ENCODE data around the gene CEBPA.
"Not testable (repeated sequence)": the region's sequence is repeated elsewhere in the genome, so short reads cannot be mapped to it uniquely, and the experiment has no call there.

CEBPA gene

DNA sequence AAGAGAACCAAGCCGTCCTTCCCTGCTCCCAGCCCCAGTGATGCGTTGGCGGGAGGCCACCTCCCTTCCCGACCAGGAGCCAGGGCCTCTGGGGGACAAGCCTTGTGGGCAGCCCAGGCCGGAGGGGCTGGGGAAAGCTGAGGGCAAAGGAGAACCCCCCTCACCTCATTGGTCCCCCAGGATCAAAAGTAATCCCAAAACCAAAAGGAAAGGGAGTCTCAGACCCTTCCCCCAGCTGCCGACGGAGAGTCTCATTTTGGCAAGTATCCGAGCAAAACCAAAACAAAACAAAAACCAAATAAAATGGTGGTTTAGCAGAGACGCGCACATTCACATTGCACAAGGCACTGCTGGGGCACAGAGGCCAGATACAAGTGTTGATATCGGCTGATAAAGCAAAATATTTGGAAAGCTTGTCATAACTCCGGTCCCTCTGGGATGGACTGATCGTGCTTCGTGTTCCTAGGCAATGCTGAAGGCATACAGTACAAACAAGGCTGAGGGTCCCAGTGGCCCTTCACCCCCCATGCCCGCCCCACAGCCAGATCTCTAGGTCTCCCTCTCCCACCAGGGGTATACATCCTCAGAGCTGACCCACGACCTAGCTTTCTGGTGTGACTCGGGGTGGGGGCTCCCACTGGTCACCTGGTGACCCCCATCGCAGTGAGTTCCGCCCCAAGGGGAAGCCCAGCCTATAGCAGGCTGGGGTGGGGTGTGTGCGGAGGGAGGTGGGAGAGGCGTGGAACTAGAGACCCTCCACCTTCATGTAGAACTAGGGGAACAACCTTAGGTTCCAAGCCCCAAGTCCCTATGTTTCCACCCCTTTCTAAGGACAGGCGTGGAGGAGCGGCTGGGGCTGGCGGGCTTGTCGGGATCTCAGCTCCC is 2.1 kb downstream of the CEBPA start:
- DNase-seq, result no peak

DNA sequence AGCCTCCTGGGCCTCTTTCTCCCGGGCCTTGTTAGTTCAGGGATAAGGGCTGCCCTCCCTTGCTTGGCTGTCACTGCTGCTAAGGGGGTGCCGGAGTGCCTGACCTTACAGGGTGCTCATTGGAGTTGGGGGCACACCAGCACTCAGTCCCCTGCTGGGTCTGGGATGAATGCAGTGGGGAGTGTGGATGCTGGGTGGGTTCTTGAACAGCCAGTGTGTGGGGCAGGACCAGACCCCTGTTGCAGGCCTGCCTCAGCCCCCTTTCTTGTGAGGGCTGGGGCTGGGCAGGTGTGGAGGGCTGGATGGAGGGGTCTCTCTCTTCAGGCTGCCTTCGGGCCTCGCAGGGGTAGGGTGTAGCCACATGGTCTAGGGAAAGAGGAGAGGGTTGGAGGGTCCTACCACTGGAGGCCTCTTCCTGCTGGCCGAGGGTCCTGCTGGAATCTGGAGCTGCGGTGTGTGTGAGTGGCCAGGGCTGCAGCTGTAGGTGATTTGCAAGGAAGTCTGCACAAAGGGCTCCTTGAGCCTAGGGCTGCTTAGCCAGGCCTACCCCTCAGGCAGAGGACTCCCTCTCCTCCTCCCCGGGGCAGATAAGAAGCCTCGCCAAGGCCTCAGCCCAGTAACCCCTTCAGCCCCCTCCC is 3.2 kb downstream of the CEBPA start:
- no peak for DNase-seq

DNA sequence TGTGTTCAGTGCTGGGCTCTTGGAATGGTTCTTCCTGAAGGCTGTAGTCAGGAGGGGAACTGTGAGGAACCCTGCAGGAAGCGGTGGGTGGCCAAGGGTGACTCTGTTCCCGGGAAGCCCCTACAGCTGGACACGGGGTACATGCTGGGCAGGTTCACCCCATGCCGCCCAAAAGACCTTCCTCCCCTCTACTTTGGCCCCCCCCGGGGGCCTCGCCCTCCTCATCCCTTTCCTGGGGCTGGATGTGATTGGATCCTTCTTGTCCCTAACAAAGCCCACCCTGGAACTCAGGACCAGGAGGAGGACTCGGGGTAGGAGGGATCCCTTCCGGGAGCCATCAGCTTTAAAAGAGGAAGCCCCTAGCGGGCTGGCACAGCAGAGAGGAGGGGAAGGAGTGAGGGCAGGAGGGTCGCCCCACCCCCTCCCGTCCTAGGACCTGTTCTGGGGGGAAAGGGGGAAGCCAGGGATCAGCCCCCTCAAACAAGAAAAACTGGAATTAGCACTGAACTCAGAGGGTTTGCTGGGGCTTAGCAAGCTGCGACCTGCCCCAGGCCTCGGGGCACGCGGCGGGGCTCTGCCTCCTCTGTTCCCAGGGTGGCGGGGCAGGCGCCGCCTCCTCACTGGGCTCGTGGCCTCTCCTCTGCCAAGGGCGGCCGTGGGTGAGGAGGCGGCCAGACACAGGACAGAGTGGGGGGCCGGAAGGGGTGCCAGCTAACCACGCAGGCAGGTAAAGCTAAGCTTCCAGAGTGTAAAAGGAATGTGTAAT is 4.0 kb downstream of the CEBPA start:
- no peak for DNase-seq

DNA sequence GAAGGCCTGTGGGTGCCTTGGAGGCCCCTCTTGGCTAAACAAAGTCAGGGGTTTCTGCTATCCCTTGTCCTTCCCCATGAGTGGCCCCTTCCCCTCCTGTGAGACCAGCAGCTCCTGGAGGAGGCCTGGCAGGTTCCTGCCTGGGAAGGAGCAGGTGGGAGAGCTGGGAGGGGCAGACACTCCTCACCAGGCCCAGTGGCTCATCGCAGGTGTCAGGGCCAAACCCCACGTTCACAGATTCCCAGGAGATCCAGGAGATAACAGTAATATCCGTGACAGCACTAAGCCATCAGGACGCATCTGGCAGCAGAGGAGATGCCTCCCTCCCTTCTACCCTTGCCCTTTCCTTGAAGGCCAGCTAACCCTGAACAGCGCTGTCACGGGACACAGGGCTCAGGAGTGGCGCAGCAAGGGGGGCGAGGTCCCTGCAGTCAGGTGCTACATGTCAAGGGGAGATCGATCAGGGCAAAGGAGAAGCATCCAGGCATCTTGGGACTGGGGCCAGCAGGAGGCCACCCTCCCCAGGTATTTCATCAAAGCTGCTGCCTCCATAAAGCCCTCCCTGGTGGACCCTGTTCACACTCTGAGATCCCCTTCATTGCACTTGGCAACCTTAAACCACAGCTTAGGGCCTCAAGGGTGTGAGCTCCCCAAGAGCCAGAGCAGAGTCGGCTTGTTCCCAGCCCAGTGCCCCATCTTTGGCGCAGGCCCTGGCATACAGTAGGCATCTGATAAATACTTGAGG is 4.8 kb downstream of the CEBPA start:
- no peak for DNase-seq

DNA sequence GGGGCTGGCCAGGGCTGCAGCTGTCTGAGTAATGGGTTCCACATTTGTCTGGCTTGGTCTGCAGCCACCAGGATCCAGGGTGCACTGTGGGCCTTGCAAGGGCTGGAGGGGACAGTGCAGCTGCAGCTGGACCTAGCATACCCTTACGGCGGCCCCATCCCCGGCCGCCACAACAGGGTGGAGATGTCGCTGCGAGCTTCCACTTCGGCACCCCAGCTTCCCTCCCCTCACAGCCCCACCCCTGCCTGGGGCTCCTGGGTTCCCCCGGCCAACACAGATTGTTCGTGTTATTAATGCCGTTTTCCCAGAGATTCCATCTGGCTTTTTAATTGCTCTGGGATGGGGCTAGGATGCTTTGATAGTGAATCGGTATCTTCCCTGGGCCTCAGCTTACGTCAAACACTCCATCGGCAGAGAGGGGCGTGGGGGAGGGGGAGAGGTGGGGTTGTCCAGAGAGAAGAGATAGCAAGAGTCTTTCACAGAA is 5.8 kb downstream of the CEBPA start:
- DNase-seq, result no peak

DNA sequence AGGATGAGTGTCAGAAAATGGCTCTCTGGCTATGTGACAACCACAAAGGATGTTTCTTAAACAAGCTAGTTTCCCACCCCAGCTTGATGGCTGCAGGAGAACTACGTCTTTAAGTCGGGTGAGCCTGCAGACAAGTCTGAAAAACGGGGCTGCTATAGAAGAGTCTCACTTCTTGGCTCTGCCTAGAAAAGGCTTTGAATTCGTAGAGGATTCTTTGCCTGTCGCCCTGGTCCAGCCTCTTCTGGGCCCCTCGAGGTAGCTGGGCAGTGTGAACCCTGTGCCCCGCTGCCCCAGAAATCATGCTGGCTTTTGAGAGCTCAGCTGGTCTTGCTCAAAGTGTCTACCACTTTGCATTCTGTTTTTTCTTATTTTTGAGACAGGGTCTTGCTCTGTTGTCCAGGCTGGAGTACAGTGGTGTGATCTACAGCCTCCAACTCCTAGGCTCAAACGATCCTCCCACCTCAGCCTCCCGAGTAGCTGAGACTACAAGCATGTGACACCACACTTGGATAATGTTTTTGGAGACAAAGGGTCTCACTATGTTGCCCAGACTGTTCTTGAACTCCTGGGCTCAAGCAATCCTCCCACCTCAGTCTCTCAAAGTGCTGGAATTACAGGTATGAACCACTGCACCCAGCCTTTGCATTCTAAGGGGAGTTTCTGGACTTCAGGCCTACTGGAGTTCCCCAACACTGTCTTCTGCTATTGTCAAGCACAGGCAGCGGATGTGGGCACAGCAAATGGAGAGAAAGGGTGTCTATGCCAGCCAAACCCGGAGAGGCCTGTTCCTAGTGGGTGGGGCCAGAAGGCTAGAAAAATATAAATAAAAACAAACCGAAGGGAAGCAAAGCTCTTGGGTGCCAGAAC is 6.5 kb downstream of the CEBPA start:
- DNase-seq, result no peak

DNA sequence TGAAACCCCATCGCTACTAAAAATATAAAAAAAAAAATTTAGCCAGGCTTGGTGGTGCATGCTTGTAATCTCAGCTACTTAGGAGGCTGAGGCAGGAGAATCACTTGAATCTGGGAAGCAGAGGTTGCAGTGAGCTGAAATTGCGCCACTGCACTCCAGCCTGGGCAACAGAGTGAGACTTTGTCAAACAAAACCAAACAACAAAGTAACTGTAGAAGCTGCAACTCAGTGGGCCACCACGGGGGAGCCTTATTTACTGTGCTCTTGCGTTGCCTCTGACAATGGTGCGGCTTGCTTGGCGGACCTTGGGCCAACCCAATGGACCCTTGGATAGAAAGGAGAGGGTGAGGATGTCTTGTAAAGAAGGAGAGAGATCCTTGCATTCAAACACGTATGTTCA is 7.3 kb downstream of the CEBPA start:
- not testable (repeated sequence) for DNase-seq

DNA sequence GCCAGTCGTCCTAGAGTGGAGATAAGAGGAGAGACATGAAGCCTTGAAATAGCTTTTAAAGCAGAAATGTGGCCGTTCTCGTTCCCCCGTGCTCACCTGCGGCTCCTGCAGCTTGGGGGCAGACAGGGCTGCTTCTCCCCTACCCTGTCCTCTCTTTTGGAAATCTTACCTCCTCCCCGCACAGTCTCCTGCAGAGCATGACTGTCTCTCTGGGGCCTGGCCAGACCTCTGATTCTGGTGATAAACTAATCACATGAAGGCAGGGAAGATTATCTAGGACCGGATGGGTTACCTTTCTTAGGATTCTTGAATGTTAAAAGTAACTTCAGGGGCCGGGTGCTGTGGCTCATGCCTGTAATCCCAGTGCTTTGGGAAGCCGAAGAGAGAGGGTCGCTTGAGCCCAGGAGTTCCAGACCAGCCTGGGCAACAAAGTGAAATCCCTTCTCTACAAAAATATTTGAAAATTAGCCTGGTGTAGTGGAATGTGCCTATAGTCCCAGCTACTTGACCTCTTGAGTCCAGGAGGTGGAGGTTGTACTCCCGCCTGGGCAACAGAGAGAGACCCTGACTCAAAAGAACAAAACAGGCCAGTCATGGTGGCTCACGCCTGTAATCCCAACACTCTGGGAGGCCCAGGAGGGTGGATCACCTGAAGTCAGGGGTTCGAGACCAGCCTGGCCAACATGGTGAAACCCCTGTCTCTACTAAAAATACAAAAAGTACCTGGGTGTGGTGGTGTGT is 8.1 kb downstream of the CEBPA start:
- DNase-seq, result no peak

DNA sequence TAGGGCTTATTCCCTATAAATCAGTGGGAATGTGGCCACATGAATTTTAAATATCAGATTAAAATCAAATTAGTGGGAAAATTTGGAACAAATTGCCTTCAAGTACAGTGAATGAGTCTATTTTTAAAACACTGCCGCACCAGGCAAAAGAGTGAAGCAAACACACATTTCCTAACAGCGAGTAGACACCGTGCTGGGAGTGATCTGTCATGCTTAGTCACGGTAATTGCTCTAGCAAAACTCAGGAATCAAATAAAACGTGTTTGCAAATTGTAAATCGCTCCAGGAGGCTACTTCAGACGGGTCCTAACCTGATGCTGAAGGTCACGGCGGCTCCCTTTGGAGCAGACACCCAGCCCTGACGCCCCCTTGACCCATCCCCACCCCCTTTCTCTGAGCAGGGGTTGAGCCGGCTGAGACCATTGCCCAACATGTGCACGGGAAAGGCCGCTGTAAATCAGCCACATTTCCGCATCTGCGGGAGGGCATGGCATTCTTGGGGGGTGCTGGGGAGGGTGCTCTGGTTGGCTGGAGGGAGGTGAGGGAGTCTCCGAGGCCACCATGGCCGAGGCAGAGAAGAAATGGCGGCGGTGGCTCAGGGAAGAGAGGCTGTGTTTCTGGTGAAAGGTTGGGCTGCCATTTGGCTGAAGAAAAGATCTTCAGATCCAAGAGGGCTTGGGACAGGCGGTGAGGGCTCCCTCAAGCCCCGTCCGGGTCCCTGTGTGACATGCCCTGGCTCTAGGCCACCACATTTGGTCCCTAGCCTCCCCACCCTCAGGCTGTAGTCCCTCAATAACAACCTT is 8.9 kb downstream of the CEBPA start:
- no peak for DNase-seq

DNA sequence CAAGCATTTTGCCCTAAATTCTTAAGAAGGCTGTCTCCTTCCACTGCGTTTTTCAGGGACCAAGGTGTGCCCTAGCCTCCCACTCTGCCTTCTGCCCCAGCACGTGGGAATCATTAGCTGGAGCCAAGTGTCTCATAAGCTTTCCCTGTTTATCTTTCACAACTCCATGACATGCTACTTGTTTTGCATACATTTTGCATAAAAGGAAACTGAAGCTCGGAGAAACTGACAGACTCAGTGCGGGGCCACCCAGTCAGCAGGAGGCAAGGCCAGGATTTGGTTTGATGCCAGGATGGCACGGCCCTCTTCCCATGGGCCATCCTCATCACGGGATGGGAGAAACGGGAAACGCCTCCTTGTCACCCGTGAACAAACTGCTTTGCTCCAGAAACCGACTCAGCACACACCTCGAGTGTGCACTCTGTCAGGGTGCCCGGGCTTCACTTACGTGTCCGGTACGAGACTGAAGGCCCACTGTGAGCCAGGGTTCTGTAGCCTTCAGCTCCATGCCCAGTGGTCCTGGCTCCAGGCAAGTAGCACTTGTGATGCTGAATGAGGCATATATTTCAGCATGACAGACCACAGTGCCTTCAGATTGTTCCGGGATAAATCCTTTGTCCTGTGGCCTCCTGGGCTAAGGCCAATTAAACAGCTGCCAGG is 9.6 kb downstream of the CEBPA start:
- no peak for DNase-seq

DNA sequence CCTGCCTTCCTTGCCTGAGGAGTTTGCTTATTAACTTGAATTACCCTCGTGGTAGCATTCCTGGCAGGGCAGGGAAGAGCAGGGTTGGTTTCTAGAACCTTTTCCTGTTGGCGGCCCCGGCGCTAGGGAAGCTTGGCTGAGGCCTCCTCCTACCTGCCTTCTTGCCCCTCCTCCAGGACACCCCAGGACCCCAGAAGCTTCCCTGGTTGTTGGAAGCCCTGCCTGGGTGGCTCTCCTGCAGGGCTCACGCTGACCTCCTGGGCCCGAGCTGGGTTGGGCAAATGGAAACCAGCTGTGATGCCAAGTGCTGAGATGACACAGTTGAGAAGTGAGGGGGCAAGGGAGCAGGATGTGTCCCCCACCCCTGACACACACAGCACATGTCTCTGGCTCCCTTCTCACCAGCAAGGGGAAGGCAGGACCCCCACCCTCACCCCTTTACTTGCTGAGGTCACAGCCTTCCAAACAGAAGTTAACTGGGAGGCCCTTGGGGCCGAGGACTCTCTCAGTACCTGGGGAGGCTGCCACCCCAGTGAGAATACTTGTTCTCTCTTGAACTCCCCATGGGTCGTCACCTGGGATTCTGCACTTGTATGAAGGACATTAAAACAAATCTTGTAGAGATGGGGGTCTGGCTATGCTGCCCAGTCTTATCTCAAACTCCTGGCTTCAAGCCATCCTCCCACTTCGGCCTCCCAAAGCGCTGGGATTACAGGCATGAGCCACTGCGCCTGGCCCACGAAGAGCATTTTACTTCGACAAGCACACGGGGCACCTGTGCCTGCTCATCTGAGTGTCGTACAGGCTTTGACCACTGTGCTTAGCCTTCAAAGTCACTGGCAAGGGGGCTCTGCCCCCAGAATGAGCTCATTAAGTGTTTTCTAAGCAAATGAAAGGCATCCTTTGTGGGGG is 10.5 kb downstream of the CEBPA start:
- no peak for DNase-seq

DNA sequence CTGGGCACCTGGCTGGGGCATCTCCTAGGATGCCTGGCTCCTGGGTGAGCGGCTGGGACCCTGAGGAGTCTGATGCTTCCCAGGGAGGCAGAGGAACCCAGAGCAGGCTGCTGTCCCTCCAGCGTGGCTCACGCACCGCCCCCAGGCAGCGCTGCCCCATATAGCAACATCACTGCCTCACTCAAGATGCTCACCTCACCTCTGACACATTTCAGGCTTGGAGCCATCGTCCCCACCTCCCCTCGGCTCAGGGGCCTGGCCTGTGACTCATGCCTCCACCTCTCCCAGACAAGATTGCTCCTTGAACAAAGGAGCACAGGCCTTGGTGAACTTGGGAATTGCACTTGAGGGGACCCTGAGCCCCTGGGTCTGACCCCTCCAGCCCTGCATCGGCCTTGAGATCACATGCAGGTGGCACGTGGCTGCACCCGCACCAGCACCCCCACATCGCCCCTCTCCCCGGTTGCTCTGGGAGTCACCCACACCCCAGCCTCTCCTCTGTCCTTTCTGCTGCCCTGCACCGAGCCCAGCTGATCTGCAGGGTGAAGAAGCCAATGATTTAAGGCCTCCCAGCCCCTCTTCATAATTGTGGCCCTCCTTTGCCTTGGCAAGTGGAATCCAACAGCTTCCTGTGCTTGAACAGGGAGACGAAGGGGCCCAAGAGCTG is 11.2 kb downstream of the CEBPA start:
- no peak for DNase-seq

DNA sequence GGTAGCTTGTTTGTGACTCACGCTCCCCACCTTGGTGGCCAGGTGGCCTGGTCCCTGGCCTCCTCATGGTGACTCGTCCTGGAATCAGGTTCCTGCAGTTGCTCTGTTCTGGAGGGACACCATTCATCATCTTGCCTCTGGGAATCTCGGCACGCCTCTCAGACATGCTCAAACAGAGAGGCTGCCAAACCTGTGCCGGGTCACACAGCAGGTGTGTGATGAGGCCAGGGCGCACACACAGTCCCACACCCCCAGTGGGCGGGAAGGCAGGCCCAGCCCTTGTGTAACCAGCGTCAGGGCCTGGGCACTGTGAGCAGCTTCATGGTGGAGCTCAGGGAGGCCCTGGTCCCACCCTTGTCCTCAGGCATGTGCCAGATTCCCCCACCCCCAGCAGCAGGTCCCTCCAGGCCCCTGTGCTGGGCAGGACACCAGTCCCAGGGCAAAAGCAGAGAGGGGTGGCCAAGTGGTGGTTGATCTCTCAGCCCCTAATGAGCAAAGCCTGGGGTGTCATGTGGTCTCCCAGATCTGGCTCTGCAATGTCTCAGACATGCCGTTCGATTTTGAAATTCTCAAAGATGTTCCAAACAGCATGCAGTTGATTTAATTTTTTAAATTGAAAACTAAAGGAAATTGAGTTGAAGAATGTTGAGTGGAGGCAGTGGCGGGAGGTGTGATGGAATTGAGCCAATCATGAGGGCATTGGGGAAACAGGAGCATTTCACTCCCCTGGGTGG is 12.1 kb downstream of the CEBPA start:
- no peak for DNase-seq

DNA sequence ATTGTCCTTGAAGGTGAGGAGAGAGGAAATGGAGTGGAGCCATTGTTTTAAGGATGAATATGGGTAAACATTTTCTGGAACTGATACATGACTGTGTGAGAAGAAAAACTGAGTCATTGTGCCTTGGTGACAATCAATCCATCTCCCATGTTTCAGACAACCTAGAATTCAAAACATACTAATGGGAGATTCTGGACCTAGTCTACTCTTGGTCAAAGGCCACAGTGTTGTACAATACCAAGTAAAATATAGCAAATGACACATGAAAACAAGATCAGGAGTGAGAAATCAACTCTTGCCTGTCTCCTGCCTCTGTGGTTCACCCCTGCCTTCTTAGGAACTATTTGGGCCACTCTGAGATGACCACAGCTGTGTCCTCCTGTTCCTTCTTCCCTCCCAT is 13.1 kb downstream of the CEBPA start:
- no peak for DNase-seq

DNA sequence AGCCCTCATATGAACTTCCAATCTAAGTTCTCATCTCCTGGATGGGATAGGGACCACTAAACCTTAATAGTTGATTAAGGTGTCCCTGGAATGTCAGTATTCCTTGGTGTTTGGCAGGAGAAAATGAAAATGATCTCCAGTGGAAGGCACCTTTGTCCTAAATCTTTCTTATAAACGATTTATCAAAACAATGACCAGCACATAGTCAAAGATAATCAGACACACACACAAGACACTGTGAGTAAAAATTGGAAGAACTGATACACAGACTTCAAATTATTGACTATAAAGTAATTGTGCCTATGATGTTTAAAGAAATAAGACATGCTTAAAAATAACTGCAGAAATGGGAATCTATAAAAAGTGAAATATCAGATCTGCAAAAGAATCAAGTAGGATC is 13.7 kb downstream of the CEBPA start:
- no peak for DNase-seq

DNA sequence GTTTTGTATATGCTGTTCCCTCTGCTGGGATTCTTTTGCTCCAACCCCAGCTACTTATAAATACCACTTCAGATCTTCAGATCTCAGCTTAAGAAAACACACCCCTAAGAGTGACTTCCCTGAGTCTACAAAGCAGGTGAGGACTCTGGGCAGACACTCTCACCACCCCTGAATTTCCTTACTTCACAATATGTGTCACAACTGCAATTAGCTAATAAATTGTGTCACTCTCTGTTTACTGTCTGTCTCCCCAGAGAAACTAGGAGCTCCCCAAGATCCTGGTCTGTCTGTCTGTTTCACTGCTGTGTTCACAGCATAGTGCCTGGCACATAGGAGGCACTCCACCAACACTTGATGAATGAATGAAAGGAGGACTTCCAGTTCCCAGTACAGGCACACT is 14.4 kb downstream of the CEBPA start:
- no peak for DNase-seq

DNA sequence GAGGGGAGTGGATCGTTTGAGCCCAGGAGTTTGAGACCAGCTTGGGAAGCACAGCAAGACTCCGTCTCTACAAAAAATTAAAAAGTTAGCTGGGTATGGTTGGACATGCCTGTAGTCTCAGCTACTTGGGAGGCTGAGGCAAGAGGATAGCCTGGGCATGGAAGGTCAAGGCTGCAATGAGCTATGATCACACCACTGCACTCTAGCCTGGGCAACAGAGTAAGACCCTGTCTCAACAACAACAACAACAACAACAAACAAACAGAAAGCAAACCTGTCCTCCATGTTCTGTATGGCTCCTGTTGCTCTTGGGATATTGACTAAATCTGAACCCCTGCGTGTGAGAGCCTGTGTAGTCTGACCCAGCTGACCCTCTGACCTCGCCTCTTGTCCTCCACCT is 14.9 kb downstream of the CEBPA start:
- no peak for DNase-seq

All from NCI-H187 treated with DMSO at 0.1 percent for 48 hours (cell line).